Kidney capillary endothelial cell (primary cell): ENCODE data around the gene CDC42BPG.

Source experiments
- DNase-seq: peaks from one replicate; pipeline ENCODE4 v3.0.0-alpha.2; 2018; ENCODE audit warnings: low spot score

CDC42BPG gene

DNA sequence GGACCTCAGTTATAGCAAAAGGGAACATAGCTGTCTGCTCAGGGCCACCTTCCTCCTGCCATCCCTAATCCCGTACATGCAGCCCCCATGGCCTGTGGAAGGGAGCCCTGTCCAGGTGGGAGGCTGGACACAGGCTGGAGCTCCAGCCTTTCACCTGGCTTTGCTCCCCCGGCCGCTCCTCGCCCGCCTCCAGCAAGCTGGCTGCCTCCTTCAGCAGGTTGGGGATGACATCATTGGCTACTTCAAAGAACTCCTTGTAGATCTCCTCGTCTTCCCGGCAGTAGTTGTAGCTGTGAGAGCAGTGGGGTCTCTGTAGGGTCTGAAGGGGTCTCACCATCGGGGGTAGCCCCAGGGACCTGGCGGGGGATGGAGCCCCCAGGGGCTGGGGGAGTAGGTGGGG lies 39.0 kb downstream of the CDC42BPG start:
- DNase-seq: no peak

DNA sequence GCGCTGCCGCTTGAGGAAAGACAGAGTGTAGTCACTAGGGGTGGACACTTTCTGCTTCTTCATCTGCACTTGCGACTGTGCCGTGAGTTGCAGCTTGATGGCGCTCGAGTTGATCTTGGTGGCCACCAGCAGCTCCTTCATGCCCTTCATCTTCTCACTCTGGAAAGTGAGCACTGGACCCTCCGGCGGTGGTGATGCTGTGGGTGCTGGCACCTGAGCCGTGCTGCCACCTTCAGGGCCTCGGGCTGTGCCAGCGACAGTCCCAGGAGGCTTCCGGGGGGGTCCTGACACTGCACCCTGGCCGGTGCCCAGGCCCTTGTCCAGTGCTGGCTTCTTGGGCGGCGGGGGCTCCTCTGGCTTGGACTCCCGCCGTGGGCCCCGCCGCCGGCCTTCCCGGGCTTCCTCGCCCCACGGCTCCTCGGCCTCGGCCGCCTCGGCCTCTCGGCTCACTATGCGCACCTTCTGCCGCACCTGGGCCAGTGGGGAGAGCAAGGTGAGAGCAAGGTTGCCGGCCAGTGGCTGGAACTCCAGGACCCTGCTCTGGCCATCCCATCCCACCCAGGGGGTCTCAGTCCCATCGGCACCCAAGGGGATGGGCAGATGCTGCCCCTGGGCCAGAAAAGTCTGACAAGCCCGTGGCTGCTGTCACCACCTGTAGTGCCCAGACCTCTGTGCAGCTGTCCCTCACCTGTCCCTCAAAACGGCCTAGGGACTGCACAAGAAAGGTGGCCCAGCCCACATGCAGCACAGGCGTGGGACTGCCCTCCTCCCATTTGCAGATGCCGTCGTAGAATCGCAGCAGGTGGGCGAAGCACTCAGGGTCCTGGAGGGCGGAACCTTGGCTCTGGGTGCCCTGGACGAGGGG lies 39.9 kb downstream of the CDC42BPG start:
- DNase-seq: no peak

DNA sequence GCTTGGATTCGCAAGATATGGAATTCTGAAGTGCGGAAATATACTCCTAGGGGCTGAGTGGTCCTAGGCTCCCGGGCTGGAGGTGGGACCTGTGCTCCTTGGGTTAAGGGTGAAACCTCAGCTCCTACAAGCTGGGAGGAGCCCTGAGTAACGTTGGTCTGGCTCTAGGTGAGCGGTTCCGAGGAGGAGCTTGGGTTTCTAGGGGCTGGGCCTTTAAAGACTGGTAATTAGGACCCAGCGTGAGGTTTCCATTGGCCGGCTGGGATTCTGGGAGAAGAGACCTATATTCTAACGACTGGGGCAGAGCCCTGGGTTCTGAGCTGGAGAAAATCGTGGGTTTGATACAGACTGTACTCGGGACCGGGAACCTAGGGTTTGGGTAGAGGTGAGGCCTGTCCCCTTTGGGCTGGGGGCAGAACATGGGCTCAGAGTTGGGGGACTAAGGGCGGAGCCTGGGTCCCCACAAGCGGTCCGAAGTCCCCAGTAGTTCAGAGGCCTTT lies 40.6 kb downstream of the CDC42BPG start:
- no peak for DNase-seq

DNA sequence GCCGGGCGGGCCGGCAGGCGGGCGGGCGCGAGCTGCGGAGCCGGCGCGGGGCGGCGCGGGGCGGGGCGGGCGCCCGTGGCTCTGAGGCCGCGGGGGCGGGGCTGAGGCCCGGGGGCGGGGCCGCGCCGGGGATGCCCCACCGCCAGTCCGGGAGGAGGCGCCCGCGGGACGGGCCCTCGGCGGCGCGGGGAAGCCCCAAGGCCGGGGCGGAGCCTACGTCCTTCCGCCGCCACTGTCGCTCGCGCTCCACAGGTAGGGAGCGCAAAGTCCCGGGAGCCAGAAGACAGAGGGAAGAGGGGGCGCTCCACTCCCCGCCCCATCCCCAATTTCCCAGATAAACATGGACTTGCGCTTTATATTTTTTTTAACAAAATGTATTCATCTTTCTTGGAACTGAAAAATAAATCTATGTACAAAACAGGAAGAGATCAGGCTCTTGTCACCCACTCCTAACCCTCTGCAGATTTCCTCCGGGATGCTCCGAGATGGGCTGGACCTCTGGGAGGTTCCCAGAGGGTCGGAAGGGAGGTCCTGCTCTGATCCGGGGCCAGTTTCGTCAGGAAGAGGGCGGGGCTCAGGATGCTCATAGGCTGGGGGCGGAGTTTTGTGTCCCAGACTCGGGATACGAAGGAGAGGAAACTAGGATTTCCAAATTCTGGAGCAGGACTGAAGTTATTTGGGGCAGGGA lies 41.2 kb downstream of the CDC42BPG start, which contains the start of gene MAP4K2:
Gene MAP4K2, minus strand, starts transcription at position 57 of the 688 bp plus-strand sequence. CDS start 65 bp downstream, outside the sequence.
- DNase-seq: peak; percentile 79

DNA sequence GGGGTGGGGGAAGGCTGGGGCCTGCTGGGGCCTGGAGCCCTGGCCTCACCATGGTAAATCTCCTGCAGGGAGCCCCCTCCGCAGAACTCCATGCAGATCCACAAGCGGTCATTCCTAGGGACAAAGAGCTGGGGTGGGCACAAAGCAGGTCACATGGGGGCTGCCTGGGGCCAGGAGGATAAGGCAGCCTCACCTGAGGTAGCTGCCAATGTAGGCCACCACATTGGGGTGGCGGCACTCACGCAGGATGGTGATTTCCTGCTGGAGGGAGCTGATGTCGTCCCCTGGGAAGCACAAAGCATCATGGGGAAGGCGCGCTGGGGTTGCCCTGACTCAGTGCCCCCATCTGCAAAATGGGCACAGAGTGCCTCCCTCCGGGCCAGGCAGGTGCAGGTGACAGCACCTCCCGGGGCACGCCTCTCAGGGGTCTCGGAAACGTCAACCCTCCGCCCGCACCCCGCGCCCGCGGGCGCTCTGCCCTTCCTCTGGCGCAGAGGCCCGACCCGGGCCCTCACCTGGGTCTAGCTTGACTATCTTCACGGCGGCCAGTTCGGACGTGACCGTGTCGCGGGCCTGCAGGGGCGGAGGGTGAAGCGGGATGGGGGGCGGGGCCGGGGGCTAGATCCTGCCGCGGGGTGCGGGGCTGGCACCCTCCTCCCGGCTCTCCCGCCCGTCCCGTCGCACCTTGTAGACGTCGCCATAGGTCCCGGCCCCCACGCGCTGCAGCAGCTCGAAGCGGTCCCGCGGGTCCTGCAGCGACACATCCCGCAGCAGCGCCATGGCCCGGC lies 41.9 kb downstream of the CDC42BPG start:
- no peak for DNase-seq

DNA sequence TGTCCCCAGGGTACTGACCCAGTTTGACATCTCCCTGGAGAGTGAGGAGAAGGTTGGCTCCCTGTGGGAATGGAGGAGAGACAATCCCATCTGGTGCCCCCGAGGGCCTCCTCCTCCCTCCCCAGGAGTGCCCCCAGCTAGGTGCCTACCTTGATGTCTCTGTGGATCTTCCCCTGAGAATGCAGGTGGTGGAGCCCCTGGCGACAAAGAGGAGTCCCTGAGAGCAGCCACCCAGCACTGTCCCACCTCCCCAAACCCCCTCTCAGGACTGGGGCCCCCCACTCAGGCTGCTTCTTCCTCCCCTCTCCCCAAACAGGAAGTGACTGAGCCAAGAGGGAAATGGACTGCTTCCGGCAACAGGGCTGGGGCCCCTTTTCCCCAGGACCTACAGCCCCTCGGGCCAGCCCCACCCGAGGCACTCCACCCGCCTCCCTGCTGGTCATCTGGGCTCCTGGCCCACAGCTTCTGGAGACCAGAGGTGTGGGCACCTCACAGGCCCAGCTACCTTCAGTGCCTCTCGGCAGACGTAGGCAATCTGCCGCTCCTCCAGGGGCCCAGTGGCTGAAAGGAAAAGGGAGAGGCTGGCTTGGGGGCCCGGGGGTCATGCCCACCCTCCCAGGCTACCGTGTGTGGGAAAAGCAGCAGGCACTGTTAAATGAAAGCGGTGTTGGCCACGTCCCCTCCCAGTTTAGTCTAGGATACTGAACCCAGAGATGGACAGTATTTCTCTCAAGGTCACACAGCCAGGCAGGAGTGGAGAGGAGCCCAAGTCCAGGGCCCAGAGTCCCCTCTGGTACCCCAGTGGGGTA lies 42.7 kb downstream of the CDC42BPG start:
- no peak for DNase-seq

DNA sequence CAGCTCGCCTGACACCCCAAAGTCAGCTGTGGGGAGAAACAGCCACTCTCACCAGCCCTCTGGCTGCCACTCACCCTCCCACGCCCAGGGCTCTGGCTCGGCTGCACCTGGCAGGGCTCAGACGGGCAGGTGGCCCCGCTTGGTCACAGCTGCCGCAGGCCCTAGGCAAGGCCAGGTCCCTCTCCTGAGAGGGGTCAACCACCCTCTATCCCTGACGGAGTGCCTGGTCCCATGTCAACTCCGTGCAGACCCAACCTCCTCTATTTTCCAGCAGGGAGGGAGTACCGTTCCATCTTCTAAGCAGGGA lies 43.3 kb downstream of the CDC42BPG start:
- DNase-seq: no peak

DNA sequence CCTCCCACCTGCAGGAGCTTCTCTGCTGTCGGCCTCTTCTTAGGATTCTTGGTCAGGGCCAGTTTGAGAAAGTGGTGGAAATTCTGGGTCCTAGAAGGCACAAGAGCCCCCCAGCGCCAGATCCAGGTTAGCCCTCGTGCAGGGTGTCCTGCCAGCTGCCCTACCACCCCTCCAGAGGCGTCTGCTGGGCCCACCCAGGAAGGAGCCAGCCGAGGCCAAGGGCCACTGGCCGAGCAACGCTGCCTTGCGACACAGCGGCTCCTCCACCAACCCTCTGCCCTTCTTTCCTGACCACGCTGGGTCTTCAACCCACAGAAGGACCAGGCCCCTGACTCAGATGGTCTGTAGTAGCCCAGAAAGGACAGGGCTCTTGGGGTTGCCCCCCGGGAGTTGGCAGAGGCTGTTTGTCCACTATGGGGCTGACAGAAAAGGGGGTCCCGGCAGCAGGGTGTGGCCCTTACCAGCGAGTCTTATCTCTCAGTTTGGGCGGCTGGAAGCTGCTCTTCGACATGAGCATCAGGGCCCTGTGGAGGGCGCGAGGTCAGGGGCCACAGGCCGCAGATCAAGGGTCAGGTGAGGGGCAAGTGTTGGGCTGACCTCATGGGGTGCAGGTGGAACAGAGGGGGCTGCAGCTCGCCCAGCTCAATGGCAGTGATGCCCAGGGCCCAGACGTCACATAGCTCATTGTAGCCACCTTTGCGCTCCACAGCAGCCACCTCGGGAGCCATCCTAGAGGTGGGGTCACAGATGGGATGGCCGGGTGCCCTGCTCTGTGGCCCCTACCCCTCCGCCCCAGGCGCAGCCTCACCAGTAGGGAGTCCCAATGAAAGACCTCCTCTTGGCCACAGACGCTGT lies 43.9 kb downstream of the CDC42BPG start:
- DNase-seq: no peak

DNA sequence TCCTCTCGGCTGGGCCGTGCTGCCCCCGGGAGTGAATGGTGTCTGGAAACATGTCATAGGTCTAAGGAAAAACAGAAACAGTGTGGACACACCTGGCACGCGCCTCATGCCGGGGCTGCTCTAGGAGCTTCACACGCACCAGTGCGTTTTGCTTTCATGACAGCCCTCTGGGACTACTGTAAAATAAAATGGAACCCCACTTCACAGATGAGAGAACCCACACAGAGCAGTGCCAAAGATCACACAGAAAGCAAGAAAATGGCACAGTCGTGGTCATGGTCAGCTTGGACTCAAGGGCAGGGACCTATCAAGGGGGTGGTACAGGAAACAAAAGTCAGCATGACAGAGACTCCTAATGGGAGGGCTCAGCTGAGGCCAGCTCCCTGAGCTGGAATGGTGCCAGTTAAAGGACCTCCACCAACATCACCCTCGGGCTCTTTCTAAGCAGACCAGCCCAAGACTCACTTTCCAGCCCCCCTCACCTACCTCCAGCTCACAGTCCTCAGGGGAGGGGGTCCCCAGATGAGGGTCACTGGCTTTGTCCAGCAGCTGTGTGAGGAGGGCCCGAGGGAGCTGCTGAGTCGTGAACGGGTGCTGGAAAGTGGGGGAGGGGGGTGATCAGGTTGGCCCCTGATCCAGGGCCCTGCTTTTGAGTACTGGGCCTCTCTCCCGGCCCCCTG lies 44.7 kb downstream of the CDC42BPG start:
- DNase-seq: peak; percentile 86

DNA sequence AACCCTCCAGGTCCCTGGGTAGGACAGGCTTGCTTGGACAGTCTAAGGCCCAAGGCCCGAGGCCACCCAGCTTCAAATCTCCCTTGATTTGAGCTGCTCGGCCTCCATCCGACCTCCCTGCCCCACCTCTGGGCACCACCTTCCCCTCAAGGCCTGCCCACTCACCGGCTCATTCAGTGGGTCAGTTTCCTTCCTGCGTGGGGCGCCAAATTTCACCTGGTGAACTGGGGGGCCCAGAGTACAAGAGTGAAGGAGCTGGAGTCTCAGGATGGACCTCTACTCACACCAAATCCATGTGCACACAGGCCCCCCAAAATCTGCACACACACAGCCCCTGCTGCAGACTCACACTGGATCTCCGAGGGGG lies 45.2 kb downstream of the CDC42BPG start:
- no peak for DNase-seq

DNA sequence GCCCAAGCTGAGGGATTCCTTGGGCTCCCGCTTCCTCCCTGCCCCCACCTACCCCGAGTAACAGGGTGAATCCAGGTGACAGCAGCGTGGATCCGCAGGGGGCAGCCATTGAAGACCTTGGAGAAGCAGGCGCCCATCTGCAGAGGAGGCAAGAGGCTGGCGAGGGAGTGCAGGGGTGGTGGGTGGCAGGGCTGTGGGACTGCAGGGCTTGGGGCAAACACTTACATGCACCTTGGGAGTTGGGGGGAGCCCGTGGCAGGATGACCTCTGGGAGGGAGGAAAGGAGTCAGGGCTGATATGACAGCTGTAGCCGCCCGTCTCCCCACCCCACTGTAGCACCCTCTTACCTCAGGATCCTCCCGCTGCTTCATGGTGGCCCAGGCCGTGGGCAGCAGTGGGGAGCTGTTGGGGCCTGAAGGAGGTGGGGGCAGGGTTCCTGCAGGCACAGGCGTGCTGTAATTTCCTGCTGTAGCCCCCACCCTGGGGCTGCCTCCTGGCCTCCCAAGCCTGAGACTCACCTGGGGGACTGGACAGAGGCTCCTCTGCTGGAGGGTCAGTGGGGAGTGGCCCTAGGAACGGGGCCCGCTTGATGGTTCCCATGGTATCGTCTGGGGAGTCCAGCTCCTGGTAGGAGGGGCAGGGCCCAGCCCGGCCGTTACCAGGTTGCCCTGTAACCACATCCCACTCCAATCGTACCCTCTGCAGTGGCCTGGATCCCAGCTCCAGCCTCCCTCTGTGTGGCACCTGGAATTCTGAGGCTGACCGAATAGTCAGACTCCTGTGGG lies 47.5 kb downstream of the CDC42BPG start:
- DNase-seq: no peak

DNA sequence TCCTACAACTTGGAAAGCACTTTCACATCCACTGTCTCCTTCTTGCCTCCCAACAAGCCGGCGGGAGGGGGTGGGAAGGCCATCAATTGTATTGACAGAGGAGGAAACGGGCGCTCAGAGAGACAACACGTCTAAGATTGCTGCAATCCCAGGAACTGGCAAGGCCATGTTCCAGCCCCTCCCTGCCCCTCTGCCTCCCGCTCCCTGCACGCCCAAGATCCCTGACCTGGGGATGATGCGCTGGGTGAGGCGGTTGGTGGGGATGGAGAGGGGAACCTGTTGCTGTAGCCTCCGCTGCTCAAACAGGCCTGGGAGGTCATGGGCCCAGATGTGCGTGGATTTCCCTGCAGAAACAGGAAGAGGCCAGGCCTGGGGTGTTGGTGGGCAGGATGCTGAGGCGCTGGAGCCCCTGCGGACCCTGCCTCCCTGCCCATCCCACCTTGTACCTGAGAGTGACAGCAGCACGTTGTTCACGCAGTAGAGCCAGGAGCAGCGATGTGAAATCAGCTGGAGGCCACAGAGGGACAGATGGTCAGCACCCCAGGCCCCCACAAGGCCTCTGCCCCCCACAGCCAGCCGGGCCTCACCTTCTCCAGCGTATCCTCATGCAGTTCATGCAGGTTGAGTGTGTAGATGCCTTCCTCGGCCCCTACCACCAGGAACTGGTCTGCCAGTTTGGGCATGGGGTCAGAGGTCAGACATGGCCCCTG lies 48.3 kb downstream of the CDC42BPG start:
- no peak for DNase-seq

DNA sequence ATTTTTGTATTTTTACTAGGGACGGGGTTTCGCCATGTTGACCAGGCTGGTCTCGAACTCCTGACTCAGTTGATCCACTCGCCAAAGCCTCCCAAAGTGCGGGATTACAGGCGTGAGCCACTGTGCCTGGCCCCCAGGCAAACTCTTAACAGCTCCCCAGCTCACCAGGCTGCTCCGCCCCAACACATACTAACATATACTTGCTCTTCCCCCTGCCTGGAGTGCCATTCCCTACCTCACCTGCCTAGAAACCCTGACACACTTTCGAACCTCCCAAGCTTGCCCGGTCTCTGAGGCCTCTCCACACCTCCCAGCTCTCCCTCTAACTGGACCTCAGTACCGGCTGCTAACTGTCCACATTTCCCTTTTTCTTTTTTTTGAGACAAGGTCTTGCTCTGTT lies 49.9 kb downstream of the CDC42BPG start:
- no peak for DNase-seq

DNA sequence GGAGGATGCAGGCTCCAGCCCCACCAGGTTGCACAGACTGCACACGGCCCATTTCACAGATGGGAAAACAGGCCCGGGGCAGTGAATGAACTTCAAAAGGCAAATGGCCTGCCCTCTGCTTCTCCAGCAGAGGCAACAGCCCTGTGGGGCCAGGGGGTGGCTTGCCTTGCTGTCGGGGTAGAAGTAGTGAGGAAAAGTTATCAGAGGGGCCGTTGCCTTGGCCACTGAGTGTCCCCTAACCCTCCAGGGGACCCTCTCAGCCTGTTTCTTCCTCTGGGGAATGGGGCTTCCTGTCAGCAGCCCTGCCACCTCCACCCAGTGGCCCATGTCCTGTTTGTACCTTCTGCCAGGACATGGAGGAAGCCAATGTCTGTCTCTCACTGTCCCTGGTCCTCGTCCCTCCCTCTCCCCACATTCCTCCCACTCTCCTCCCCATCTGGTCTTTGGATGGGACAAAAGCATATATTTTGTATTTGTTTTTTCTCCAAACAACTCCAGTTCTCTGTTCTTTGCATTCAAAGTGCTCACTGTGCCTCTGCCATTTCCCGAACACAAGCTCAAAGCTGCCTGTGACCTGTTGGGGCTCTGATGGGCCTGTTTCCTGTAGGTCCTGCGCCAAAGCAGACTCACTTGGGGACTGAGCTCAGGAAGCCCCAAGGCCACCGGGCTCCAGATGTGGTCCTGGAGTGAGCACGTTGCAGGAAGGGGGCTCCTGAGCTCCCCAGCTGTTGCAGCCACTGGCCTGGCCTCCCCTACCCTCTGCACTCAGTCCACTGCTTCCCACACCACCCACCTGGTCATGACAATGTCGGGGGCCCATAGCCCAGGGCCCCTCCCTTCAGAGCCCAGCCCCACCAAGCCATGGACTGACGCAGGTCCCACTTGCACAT lies 50.9 kb downstream of the CDC42BPG start:
- no peak for DNase-seq

DNA sequence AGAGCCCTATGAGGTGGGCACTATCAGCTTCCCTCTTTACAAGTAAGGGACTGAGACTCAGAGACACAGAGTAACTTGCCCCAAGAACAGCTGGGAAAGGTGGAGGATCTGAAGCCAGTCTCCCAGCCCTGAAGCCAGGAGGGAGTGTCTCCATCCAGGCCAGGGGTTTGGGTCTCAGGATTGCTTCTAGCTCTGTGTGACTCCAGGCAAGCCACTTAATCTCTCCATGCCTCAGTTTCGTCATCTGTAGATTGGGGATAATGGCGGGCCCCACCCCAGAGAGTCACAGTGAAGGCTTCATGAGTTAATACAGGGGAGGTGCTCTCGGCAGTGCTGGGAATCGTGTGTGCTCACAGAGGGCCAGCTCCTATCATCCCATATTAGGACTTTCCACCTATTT lies 52.0 kb downstream of the CDC42BPG start:
- no peak for DNase-seq

DNA sequence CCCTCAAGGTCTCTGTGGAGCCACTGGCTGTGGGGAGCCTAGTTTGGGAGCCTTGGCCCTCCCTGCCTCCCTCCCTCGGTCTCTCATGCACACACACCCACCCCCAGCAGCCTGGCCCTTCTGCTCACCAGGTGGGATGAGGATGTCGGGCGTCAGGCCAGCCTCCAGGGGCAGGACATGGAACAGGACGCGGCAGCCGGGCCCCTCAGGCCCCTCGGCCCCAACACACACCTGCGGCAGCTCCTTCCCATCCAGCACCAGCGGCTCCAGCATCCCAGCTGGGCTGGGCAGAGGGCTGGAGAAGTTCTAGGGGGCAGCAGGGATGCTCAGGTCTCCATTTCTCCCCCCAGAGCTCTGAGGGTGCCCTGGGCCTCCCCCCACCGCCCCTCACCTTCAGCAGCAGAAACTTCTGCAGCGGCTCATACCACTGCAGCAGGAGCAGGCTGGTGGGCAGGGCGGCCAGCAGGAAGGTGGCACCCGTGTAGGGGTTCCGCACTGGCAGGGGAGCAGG lies 52.6 kb downstream of the CDC42BPG start:
- no peak for DNase-seq
